ENCODE data around the gene MVP.

Gene MVP

GRCh38 chr16:29811170-29811895 lies 8.9 kb upstream of the MVP start:
- TF ChIP-seq CTCF (IDR thresholded peaks at IDR 0.05; ENCODE audit: low read depth, low read length) = no peak

GRCh38 chr16:29811896-29812665 lies 8.2 kb upstream of the MVP start, which contains the start of gene PRRT2:
TSS of gene PRRT2 (plus strand) at chr16:29812193. CDS start at chr16:29813055, 862 bp downstream.
- DNase-seq (ENCODE audit: extremely low read depth, low read depth) = no peak
- TF ChIP-seq CTCF (IDR thresholded peaks at IDR 0.05; ENCODE audit: low read depth, low read length) = no peak

More at GRCh38 chr16:29811170-29811895, 8.9 kb upstream of the MVP start:
- peak; percentile 94 for DNase-seq (ENCODE audit: extremely low read depth, low read depth)

DNA sequence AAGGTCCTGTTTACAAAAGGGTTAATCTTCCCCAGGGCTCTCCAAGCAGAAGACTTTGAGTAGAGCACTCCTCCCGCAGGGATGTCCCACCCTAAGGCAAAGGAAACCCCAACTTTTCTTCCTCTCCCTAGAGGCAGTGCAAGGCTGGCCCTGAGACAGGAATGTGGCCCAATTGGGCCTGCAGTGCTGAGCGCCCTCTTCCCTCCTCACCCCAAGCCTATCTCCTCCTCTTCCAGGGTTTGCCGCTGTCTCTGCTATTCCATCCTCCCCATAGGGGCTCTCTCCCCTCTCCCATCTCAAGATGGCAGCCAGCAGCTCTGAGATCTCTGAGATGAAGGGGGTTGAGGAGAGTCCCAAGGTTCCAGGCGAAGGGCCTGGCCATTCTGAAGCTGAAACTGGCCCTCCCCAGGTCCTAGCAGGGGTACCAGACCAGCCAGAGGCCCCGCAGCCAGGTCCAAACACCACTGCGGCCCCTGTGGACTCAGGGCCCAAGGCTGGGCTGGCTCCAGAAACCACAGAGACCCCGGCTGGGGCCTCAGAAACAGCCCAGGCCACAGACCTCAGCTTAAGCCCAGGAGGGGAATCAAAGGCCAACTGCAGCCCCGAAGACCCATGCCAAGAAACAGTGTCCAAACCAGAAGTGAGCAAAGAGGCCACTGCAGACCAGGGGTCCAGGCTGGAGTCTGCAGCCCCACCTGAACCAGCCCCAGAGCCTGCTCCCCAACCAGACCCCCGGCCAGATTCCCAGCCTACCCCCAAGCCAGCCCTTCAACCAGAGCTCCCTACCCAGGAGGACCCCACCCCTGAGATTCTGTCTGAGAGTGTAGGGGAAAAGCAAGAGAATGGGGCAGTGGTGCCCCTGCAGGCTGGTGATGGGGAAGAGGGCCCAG lies 7.3 kb upstream of the MVP start:
- no peak for DNase-seq (ENCODE audit: extremely low read depth, low read depth)
- TF ChIP-seq CTCF (IDR thresholded peaks at IDR 0.05; ENCODE audit: low read depth, low read length) = no peak

GRCh38 chr16:29813644-29814562 lies 6.4 kb upstream of the MVP start:
- no peak for DNase-seq (ENCODE audit: extremely low read depth, low read depth)
- no peak for TF ChIP-seq CTCF (IDR thresholded peaks at IDR 0.05; ENCODE audit: low read depth, low read length)

- no peak for TF ChIP-seq CTCF (IDR thresholded peaks at IDR 0.05; ENCODE audit: low read depth, low read length)
- DNase-seq (ENCODE audit: extremely low read depth, low read depth) = no peak
Observed at GRCh38 chr16:29814592-29814991, 5.7 kb upstream of the MVP start.

DNA sequence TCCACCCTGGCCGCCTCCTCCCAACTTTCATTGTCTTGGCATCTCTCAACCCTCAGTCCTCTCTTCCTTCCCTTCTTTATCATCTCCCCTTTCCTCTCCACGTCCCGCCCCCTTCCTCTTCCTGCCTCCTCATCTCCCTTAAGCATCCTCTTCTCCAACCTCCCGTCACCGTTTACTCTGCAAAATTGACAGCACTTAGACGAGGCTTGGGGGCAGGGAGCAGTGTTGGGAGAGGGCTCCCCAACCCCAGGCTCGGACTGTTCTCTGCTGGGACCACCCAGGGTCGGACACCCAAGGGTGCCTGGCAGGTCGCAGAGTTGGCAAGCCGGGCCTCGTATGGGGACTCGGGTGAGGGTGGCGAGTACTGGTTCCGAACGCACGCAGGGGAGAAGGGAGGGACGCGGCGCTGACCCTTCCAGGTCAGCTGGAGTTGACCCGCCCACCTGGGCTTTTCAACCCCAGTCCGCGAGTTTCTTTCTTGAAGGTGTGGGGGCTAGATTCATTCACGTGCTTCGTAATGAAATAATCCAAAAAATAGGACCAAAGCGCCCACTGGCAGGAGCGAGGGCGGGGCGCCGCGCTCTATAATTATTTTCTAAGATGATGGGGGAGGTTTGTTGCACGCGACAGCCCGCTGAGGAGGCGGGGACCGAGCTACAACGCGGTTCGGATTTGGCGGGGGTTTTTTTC lies 5.1 kb upstream of the MVP start:
- no peak for TF ChIP-seq CTCF (IDR thresholded peaks at IDR 0.05; ENCODE audit: low read depth, low read length)
- DNase-seq (ENCODE audit: extremely low read depth, low read depth) = no peak

All from AG09319 (cell line).